BLaER1 (cell line): ENCODE results near the gene GARIN3.

Source experiments
- H3K27ac ChIP-seq: shearing (Covaris generic); formaldehyde crosslinking; 2 replicates; pipeline ENCODE4 v1.8.1; 2022
- H3K27me3 ChIP-seq: shearing (Covaris generic); formaldehyde crosslinking; 2 replicates; pipeline ENCODE4 v1.8.1; 2022
- H3K36me3 ChIP-seq: shearing (Covaris generic); formaldehyde crosslinking; 2 replicates; pipeline ENCODE4 v1.8.1; 2022
- H3K4me1 ChIP-seq: shearing (Covaris generic); formaldehyde crosslinking; 2 replicates; pipeline ENCODE4 v1.8.1; 2022
- H3K4me2 ChIP-seq: shearing (Covaris generic); formaldehyde crosslinking; 2 replicates; pipeline ENCODE4 v1.8.1; 2022
- H3K4me3 ChIP-seq: shearing (Covaris generic); formaldehyde crosslinking; 2 replicates; pipeline ENCODE4 v1.8.1; 2022
- H3K9ac ChIP-seq: shearing (Covaris generic); formaldehyde crosslinking; 2 replicates; pipeline ENCODE4 v1.8.1; 2022
- H3K9me3 ChIP-seq: shearing (Covaris generic); formaldehyde crosslinking; 2 replicates; pipeline ENCODE4 v1.8.1; 2022
- H4K20me1 ChIP-seq: shearing (Covaris generic); formaldehyde crosslinking; 2 replicates; pipeline ENCODE4 v1.8.1; 2022
- Cebpa-rat ChIP-seq: shearing (Covaris generic); IDR thresholded peaks from 2 replicates; pipeline ENCODE4 v1.8.1; 2022

Gene GARIN3

GRCh38 chr5:157120102-157120501 is 46.0 kb downstream of the GARIN3 start:
- H3K27me3 ChIP-seq, result no peaks in the 10 kb centered on the region
- 0 out of 2 replicates have a peak, but pooled peaks cover 4% of the 10 kb centered on the region for H3K36me3 ChIP-seq
- no peaks in the 10 kb centered on the region for H3K4me1 ChIP-seq
- TF ChIP-seq Cebpa-rat, result no peak
- no peak overlapping the region for H3K9ac ChIP-seq
- H3K27ac ChIP-seq, result no peak overlapping the region
- peaks cover 34% of the 10 kb centered on the region for H3K9me3 ChIP-seq
- no peak overlapping the region for H3K4me2 ChIP-seq
- H3K4me3 ChIP-seq, result no peak overlapping the region
- H4K20me1 ChIP-seq, result no peaks in the 10 kb centered on the region

GRCh38 chr5:157116483-157116954 is 49.5 kb downstream of the GARIN3 start:
- Histone ChIP-seq H3K9me3 (peaks cover 22% of the 10 kb centered on the region), H3K4me3 (no peak overlapping the region), H3K27ac (no peak overlapping the region), H3K4me2 (no peak overlapping the region), H3K27me3 (no peaks in the 10 kb centered on the region), H3K36me3 (0 out of 2 replicates have a peak, but pooled peaks cover 4% of the 10 kb centered on the region), H3K9ac (no peak overlapping the region), H4K20me1 (no peaks in the 10 kb centered on the region), H3K4me1 (no peaks in the 10 kb centered on the region)
- no peak for TF ChIP-seq Cebpa-rat

GRCh38 chr5:157115502-157115901 is 50.6 kb downstream of the GARIN3 start:
- no peak overlapping the region for H3K4me3 ChIP-seq
- H3K9ac ChIP-seq, result no peak overlapping the region
- TF ChIP-seq Cebpa-rat, result no peak
- H3K27me3 ChIP-seq, result no peaks in the 10 kb centered on the region
- peaks cover 12% of the 10 kb centered on the region for H3K9me3 ChIP-seq
- H4K20me1 ChIP-seq, result no peaks in the 10 kb centered on the region
- no peak overlapping the region for H3K4me2 ChIP-seq
- H3K36me3 ChIP-seq, result no peaks in the 10 kb centered on the region
- H3K4me1 ChIP-seq, result no peaks in the 10 kb centered on the region
- no peak overlapping the region for H3K27ac ChIP-seq

- Histone ChIP-seq H3K4me1 (peaks cover 4% of the 10 kb centered on the region), H4K20me1 (no peaks in the 10 kb centered on the region), H3K27me3 (no peaks in the 10 kb centered on the region), H3K4me2 (no peak overlapping the region), H3K27ac (no peak overlapping the region), H3K4me3 (no peak overlapping the region), H3K9me3 (peaks cover 7% of the 10 kb centered on the region), H3K36me3 (no peaks in the 10 kb centered on the region), H3K9ac (no peak overlapping the region)
- TF ChIP-seq Cebpa-rat, result no peak
Observed at GRCh38 chr5:157115012-157115411, 51.1 kb downstream of the GARIN3 start.

GRCh38 chr5:157113002-157113401 is 53.1 kb downstream of the GARIN3 start:
- Histone ChIP-seq H3K9me3 (no peaks in the 10 kb centered on the region), H3K4me3 (no peak overlapping the region), H3K27ac (no peak overlapping the region), H3K4me2 (no peak overlapping the region), H3K9ac (no peak overlapping the region), H3K4me1 (peaks cover 24% of the 10 kb centered on the region), H4K20me1 (no peaks in the 10 kb centered on the region), H3K27me3 (no peaks in the 10 kb centered on the region), H3K36me3 (no peaks in the 10 kb centered on the region)
- no peak for TF ChIP-seq Cebpa-rat
